Kidney (tissue), 14 donors: Measurements from ENCODE around the gene NCKIPSD. TPM values are rescaled to one million over a fixed set of nuclear protein-coding genes. Genes with fewer than 3 reads are reported as not detected.

Source experiments
- DNase-seq, 5 donors: peaks; one replicate each; pipeline ENCODE4 v3.0.0-alpha.2; 2013 to 2020
- FAIRE-seq: peaks from 2 replicates; lab custom pipeline; 2012; peaks lifted over from hg19 to GRCh38; lab: Jason Lieb, UNC
- H3K27ac ChIP-seq, 2 donors: one replicate each; pipeline ENCODE4 v1.7.0; 2013; ENCODE audit warnings: low read depth in 2 of 2, low read length in 2 of 2, inconsistent platforms in 1 of 2
- H3K27me3 ChIP-seq: one replicate; pipeline ENCODE4 v1.7.1; 2013; ENCODE audit warnings: low read length, inconsistent platforms; ENCODE audit not compliant: control insufficient read depth, insufficient read depth
- H3K36me3 ChIP-seq, 3 donors: one replicate each; pipeline versions ENCODE4 v1.7.0 to v1.7.1; 2013; ENCODE audit warnings: low read length in 3 of 3, control low read depth in 1 of 3, inconsistent platforms in 1 of 3; ENCODE audit not compliant: insufficient read depth in 3 of 3, control insufficient read depth in 2 of 3
- H3K4me1 ChIP-seq, 3 donors: one replicate each; pipeline versions ENCODE4 v1.7.0 to v1.7.1; 2013; ENCODE audit warnings: low read length in 3 of 3, inconsistent platforms in 1 of 3, low read depth in 1 of 3; ENCODE audit not compliant: control insufficient read depth in 2 of 3, insufficient read depth in 2 of 3
- H3K4me3 ChIP-seq, 3 donors: one replicate each; pipeline versions ENCODE4 v1.7.0 to v1.8.1; 2013; ENCODE audit warnings: low read length in 3 of 3, control low read depth in 1 of 3, inconsistent platforms in 1 of 3
- H3K9ac ChIP-seq, 3 donors: one replicate each; pipeline versions ENCODE4 v1.7.0 to v1.7.1; 2013; ENCODE audit warnings: low read length in 3 of 3, control low read depth in 1 of 3, inconsistent platforms in 1 of 3
- H3K9me3 ChIP-seq, 3 donors: one replicate each; pipeline versions ENCODE4 v1.7.0 to v1.7.1; 2013; ENCODE audit warnings: low read length in 3 of 3, control low read depth in 1 of 3, inconsistent platforms in 1 of 3; ENCODE audit not compliant: control insufficient read depth in 2 of 3, insufficient read depth in 1 of 3
- CTCF ChIP-seq: IDR thresholded peaks from 3 replicates; pipeline ENCODE4 v1.5.1; 2012; ENCODE audit warnings: mild to moderate bottlenecking, moderate library complexity, borderline replicate concordance; ENCODE audit not compliant: insufficient read depth; ENCODE audit errors: extremely low read depth
- intact Hi-C: fragments of 100-400 bp; cut with DNase I; formaldehyde crosslinking; loops from one replicate; pipeline ENCODE4 v1.11.1; 2022
- polyA plus RNA-seq: library from polyadenylated mRNA; stranded (reverse); fragments of 350-450 nt; fragmentation: Illumina TruSeq; extraction: RNeasy Lipid Tissue Mini Kit (QIAGEN cat#74804); gene quantifications from one replicate; pipeline ENCODE4 v1.2.3, GENCODE V29; 2014; ENCODE audit warnings: low read depth, low replicate concordance; ENCODE audit not compliant: insufficient read depth
- total RNA-seq: library from RNA; stranded (reverse); fragmentation: NEBNext Ultra II Directional; extraction: Animal tissue kit (Norgen Biotek cat#: 25700); gene quantifications from one replicate; pipeline ENCODE4 v1.2.1, GENCODE V29; 2021
- donor health status: control.
- donor health status: control.
- donor health status: control.
- donor health status: control.
- donor health status: control.
- donor health status: DM: yes; HTN: yes; CAD: no.
- donor health status: Normal renal cell carcinoma (clear cell type).

NCKIPSD gene
- total and polyA plus RNA-seq, 2 donors from 2014 or later: 24.0 to 31.2 TPM

GRCh38 chr3:48635222-48636021, 50.3 kb downstream of the NCKIPSD start, which contains the start of gene SLC26A6:
SLC26A6 (minus strand) TSS chr3:48635461; CDS start chr3:48635393, 68 bp downstream.
- no peaks in the 10 kb centered on the region for H3K27me3 ChIP-seq
- FAIRE-seq: peak; percentile 27
- intact Hi-C loops: no loop called here
- DNase-seq: peak; percentile 97 to 99 (median 98)
- peaks cover 0 to 21% (median 5%) of the 10 kb centered on the region in 3 donors for H3K4me1 ChIP-seq
- H3K4me3 ChIP-seq: peak within 1 kb of the TSS; percentile 58 to 84 (median 72)
- peak within 1 kb of the TSS; percentile 16 to 83 (median 51) for H3K9ac ChIP-seq
- peak within 1 kb of the TSS; percentile 54 to 74 for H3K27ac ChIP-seq
- peak; percentile 43 for TF ChIP-seq CTCF
- no peaks in the 10 kb centered on the region for H3K9me3 ChIP-seq
- peaks cover 0 to 27% (median 7%) of the 10 kb centered on the region in 3 donors for H3K36me3 ChIP-seq

DNA sequence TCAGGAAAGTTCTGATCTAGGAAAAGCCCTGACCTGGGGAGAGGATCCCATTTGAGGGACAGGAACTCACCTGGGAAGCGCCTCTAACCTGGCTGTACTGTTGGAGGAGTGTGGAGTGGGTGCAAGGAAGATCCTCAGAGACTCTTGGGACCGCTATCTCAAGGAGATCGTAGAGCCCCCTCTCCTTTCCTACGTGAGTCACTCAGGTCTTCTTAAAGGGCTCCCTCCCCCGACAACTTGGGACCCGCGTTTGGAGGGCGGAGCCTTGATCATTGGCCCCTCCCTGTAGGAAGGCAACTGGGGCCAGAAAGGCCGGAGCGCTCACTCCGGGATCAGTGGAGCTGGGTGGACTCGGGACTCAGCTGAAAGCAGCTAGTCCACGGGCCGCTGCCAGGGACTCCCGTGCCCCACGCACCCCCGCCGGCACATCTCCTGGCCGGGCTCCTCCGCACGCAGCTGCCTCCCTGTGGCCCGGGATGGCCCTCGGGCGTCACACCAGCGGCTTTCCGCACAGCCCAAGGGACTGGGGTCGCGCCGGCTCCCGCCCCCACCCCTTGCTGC, 51.0 kb downstream of the NCKIPSD start:
- Histone ChIP-seq H3K4me1 (peaks cover 0 to 21% (median 5%) of the 10 kb centered on the region in 3 donors), H3K27ac (peak overlapping the region; percentile 54 to 74), H3K9ac (peak overlapping the region; percentile 16 to 83 (median 51)), H3K27me3 (no peaks in the 10 kb centered on the region), H3K4me3 (peak overlapping the region; percentile 58 to 84 (median 72)), H3K36me3 (peaks cover 0 to 34% (median 7%) of the 10 kb centered on the region in 3 donors), H3K9me3 (no peaks in the 10 kb centered on the region)
- DNase-seq (peak; percentile 21 to 80 (median 61)), FAIRE-seq (no peak)
- intact Hi-C loops: no loop called here
- TF ChIP-seq CTCF: no peak

- peaks cover 0 to 21% (median 5%) of the 10 kb centered on the region in 3 donors for H3K4me1 ChIP-seq
- peaks cover 0 to 38% (median 9%) of the 10 kb centered on the region in 3 donors for H3K36me3 ChIP-seq
- DNase-seq (peak in 1 of 5 donors; percentile 7), FAIRE-seq (no peak)
- H3K27me3 ChIP-seq: no peaks in the 10 kb centered on the region
- TF ChIP-seq CTCF: no peak
- no peaks in the 10 kb centered on the region for H3K9me3 ChIP-seq
- intact Hi-C loops: no loop called here
- H3K4me3 ChIP-seq: peak overlapping the region in 2 of 3 donors; percentile 72 to 84
- peak overlapping the region in 1 of 3 donors; percentile 83 for H3K9ac ChIP-seq
- H3K27ac ChIP-seq: peak overlapping the region; percentile 20 to 64
These were observed 52.0 kb downstream of the NCKIPSD start for GRCh38 chr3:48633743-48634142.
